GM18861 (cell line): ENCODE measurements around the gene CD48.

Experiments used
- ATAC-seq: cut with Tn5 transposase; IDR thresholded peaks from one replicate; pipeline ENCODE4 v1.9.1; 2021; ENCODE audit not compliant: unreplicated experiment

Gene CD48

DNA sequence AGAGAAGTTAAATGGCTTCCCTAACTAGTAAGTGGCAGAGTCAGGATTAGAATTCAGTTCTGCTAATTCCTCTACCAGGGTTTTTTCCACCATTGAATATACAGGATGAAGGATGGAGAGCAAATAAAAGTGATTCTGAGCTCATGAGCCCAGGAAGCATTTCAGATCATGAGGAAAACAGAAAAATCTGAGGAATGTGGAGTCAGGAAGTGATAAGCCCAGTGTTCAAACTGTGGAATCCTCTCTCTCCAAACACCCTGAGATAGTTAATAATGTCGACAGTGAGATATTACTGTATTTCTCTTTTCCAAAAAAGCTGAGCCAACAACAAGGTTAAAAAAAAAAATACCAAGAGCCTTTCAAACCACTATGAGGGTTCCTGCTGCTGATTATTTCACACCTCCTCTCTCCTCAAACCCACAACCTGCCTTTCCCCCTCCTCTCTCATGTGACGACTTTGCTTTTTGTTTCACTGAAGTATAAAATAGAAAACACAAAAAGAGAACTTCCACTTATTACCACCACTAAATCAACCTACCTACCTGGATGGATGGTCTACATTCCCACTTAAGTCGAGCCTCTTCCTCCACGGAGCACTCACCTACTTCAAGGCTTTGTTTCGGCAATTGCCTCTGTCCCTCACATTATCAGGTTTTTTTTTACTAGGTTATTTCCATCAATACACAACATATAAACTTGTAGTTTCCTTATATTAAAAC, 73.6 kb downstream of the CD48 start:
- ATAC-seq, result no peak

DNA sequence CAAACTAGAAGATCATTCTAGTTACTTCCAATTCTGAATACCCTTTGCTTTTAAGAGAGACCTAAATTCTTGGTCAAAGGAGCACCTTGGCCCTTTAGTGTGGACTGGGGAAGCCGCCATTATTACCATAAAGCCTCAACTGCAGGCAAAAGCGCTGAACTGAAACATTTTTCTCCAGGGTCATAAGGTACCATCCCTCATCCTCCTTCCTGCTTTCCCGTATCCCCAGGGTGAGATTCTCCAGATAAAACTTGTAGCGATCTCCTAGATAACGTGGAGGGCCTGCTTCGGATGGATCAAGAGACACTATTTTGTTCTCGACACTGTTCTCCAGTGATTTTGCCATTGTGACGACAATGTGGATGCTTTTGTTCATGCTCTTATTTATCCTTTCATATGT, 74.6 kb downstream of the CD48 start:
- no peak for ATAC-seq

DNA sequence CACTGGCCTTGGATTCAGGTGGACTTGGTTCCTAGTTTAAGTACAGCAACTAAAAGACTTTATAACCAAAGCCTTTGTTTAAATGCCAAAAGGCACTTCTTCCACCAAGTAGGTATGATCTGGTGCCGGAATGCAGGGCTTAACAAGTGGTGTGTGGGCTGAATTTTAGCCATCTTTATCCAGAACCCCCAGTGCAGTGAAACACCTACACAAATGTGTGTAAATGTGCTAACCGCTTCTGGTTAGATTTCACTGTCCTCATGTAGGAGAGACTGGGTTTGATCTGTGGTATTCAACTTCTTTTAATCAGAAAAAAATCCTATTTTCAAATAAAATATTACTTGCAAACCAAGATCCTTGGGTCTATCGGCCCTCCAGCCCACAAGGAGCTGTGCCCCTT, 75.1 kb downstream of the CD48 start:
- ATAC-seq, result no peak

DNA sequence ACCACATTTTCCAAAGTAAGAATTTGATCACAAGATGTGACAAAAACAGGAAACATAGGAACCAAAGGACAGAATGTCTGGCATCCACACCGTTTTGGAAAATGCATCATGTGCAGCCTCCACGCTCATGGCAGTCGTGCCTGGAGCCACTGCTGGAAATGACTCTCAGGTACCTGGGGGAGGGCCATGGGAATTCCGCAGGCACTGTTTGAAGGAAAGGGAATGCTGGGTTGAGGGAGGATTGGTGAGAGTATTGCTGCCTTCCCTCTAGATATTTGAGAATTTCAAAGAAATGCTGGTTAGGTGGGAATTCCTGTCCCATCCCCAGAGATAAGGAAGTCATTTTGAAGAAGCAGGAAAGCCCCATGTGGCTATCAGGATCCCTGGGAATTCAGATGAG, 75.5 kb downstream of the CD48 start:
- ATAC-seq, result no peak

DNA sequence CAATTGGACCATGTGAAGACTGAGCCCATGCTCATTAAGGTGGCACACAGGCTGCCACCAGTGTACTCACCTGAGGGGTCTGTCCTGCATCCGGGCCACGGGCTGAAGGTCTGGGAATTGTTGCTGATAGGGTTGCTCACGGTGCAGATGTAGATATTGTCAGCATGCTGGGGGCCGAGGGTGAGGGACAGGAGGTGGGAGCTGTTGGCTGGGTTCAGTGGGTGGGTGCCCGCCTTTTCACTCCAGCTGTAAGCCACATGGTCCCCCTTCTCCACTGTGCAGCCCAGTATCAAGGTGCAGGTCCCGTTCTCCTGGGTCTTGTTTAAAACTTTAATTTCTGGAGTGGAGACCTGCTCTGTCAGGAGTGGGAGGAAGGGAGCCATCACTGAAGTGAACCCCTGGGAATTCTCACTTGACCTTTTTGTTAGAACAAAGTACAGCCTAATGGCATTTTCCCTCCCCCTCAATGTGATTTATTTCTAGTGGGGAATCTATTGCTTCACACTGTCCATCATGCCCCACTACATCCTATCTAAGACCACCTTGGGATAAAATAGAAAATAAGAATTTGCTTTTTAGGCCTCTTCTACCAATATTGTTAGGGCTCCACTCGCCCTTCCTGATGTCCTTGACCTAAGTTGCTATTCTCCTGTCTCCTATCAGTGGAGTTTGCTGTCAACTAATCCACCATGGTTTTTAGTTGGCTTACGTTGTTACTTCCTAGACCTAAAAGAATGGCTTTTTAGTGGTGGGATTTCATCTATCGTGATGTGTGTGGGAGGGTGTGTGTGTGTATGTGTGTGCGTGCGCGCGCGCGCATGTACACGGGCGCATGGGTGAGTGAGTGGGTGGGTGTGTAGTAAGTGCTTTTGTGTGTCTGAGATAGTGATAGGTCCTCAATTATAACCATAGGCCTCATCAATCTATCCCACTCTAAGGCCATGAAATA, 76.8 kb downstream of the CD48 start:
- no peak for ATAC-seq

DNA sequence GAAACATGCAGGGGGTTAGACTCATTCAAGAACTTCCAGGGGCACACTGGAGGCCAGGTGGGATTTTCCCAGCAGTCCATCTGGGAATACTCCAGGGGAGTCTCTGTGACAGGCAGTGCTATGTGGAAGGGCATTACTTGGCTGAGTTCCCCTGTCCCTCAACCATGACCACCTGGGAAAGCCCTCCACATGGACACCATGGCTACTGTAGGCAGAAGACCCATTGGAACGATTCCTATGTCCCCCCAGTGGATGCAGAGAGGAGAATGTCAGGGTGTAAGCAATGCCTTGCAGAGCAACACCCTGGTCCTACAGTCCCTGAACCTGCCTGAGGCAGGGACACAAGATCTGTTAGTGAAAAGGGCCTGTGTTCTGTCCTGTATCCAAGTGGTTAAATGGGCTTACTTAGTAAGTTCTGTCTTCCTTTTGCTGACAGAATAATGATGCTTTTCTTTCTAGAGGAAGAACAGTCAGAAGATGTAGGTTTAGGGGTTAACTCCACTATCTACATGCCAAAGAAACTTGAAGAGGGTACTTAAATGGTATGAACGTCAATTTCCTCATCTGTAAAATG, 78.2 kb downstream of the CD48 start:
- no peak for ATAC-seq

DNA sequence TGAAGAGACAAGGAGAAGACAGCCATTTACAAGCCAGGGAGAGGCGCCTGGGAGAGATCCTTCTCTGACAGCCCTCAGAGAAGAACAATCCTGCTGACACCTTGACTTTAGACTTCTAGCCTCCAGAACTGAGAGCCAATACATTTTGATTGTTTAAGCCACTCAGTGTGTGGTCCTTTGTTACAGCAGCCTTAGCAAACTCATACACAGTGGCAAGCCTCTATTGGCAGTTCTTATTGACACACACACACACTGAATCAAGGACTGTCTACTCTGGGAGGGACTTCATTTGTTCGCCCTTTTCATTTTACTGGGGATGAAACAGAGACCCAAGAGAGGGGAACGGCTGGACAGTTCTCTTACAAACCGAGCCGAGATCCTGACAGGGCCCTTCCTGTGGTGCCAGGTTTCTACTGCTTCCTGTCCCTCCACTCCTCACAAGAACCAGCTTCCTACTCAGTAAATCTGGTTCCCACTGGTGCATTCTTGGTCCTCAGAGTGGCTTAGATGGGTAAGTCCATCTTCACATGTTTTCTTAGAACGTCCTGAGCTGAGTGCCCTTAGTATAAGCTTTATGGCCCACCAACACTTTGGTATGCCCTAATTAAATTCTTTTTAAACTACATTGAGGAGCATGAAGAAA, 79.5 kb downstream of the CD48 start:
- ATAC-seq, result no peak

DNA sequence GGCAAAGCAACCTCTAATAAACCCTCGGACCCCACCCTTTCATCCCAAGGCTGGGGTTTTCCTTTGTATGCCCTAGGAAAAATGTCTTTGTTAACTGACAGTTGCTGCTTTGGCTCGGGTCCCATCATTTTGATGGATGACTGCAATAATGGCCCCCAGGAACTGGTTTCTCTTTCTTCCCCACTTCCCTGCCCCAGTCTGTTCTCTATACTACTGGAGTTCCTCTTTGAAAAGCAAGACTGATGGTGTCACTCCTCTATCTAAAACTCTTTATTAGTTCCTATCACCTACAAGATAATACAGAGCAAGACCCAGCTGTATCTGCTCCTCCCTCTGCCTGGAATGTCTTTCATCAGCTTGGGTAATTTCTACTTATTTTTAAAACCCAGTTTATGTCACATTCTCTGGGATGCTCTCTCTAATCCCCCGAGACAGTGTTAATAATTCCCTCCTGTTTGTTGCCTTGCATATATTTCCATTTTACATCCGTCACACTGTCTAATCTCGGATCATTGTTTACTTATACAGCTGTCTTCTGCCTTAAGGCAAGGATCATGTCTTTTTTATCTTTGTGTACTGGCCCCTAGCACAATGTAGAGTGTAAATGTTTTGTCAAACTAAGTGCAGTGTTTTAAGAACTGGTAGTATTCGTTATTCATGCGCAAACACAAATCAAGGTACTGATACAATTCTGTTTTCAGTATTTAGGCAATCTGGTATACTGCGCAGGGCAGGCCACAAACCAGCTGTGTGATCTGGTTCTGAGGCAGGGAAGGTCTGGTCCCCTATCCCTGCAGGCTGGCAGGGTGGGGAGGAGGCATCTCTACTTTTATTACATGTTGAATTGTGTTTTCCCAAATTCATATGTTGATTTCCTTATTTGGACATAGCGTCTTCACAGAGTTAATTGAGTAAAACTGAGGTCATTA, 80.8 kb downstream of the CD48 start:
- no peak for ATAC-seq

DNA sequence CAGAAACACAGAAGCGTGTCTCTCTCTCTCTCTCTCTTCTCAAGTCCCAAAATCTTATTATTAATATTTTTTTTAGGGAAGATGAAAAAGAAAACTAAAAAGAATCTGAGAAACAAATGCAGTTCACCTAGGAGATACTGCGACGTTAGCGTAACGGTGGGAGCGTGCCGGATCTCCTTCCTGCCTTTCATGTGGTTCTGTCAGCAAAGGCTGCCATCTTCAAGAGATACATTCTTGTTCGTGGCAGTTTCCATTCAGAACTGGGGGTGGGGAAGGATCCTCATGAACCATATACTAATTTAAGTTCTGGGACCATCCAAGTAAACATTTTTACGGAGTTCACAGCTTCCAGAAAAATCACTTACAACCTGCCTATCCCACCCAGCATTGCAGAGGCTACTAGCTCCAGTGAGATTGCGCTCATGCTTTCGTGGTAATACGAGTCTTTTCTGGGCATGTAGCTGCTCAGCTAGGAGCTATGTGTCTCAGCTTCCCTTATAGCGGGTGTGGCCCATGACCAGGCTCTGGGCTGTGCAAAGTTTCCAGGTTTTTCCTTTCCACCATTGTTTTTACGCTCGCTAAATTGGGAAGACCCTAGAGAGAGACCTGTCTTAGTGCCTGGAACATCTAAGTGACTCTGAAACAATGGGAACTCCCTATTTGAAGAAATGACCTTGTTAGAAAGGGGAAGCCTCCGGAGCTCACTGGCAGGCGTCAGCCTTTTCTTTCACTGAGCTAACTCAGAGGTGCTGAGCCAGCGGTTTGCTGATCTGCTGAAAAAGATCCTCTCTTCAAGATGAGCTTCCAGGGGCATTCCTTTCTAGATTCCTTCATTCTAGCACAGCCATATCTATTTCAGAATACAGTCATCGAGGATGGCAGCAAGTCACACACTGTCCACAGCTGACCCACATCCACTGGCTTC, 82.1 kb downstream of the CD48 start:
- ATAC-seq, result no peak

DNA sequence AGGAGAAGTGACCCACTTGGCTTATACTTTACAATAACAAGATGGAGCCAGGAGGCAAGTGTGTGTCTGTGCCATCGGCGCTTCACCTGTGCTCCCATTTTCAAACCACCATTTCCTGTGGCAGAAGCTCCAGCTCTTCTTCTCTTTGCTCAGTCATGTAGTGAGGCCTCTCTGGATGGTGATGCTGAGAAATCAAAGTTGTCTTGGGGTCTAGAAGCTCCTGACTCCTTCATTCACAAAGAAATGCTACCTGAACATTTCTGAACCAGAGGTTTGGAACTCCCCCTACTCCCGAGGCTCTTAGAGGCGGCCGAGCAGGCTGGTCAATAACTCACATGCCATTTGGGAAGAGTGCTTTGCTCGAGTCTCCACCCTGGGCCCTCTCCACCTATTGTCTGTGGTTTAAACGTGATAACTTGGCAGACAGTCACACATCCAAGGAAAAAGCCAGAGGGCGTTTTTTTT, 82.8 kb downstream of the CD48 start:
- no peak for ATAC-seq
